ENCODE data around the gene HERC6.

Gene HERC6

DNA sequence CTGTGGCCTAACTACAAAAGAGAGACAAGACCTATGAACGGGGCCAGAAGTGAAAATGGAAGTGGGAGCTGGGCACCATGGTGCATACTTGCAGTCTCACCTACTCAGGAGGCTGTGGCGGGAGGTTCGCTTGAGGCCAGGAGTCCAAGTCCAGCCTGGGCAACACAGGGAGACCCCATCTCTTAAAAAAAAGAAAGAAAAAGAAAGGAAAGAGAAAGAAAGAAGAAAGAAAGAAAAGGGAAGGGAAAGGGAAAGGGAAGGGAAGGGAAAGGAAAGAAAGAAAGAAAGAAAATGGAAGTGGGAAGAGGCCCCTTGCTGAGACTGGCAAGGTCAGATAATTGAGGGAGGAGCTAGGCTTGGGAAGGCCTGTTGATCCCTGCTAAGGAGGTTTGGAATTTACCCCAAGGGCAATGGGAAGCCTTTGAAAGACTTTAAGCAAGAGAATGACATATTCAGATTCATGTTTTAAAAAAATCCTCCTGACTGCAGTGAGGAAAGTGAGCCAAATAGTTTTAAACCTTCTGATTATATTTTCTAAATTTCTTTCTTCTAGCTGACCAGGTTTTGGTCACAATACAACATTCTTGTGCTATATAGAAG lies 60.6 kb downstream of the HERC6 start:
- Histone ChIP-seq H3K9ac (ENCODE audit: low read depth, low read length, poor library complexity, severe bottlenecking) (no peak overlapping the region), H3K79me2 (ENCODE audit: insufficient read depth, low read length) (no peaks in the 10 kb centered on the region), H2AFZ (ENCODE audit: low read length) (no peak overlapping the region), H3K36me3 (ENCODE audit: insufficient read depth, low read length) (no peaks in the 10 kb centered on the region), H4K20me1 (ENCODE audit: insufficient read depth, low read length, poor library complexity, severe bottlenecking) (no peaks in the 10 kb centered on the region), H3K4me2 (ENCODE audit: low read depth, low read length, poor library complexity, severe bottlenecking) (no peak overlapping the region), H3K9me2 (replicated peaks; ENCODE audit: low read depth, low read length) (no peaks in the 10 kb centered on the region), H3K9me3 (ENCODE audit: insufficient read depth, low read depth, low read length) (no peaks in the 10 kb centered on the region), H3K4me1 (ENCODE audit: insufficient read depth, low read length, poor library complexity, severe bottlenecking) (no peaks in the 10 kb centered on the region), H3K27me3 (ENCODE audit: insufficient read depth, low read length, poor library complexity, severe bottlenecking) (no peaks in the 10 kb centered on the region), H3F3A (ENCODE audit: low read depth) (no peaks in the 10 kb centered on the region), H3K4me3 (ENCODE audit: low read length, poor library complexity, severe bottlenecking) (no peak overlapping the region)
- no peak for TF ChIP-seq EZH2phosphoT487 (IDR thresholded peaks at IDR 0.05; ENCODE audit: borderline replicate concordance)

DNA sequence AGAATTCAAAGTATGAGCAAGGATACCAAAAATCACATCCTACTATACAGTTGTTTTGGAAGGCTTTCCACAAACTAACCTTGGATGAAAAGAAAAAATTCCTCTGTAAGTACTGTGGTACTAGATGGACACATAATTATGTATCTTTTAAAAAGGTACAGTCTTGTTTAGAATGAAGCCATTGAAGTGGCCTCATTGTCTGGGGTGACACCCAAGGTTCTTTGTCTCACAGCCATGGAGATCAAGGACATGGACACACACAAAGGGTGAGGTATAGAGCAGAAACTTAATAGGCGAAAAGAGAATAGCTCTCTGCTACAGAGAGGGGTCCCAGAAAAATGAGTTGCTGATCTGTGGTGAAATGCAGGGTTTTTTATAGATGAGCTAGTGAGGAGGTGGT lies 61.5 kb downstream of the HERC6 start:
- no peaks in the 10 kb centered on the region for H3K27me3 ChIP-seq (ENCODE audit: insufficient read depth, low read length, poor library complexity, severe bottlenecking)
- no peaks in the 10 kb centered on the region for H3F3A ChIP-seq (ENCODE audit: low read depth)
- H3K36me3 ChIP-seq (ENCODE audit: insufficient read depth, low read length) = no peaks in the 10 kb centered on the region
- H3K4me2 ChIP-seq (ENCODE audit: low read depth, low read length, poor library complexity, severe bottlenecking) = no peak overlapping the region
- H3K9me2 ChIP-seq (replicated peaks; ENCODE audit: low read depth, low read length) = no peaks in the 10 kb centered on the region
- TF ChIP-seq, protein P1, sequence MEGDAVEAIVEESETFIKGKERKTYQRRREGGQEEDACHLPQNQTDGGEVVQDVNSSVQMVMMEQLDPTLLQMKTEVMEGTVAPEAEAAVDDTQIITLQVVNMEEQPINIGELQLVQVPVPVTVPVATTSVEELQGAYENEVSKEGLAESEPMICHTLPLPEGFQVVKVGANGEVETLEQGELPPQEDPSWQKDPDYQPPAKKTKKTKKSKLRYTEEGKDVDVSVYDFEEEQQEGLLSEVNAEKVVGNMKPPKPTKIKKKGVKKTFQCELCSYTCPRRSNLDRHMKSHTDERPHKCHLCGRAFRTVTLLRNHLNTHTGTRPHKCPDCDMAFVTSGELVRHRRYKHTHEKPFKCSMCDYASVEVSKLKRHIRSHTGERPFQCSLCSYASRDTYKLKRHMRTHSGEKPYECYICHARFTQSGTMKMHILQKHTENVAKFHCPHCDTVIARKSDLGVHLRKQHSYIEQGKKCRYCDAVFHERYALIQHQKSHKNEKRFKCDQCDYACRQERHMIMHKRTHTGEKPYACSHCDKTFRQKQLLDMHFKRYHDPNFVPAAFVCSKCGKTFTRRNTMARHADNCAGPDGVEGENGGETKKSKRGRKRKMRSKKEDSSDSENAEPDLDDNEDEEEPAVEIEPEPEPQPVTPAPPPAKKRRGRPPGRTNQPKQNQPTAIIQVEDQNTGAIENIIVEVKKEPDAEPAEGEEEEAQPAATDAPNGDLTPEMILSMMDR (conservative IDR thresholded peaks at IDR 0.05; ENCODE audit: low read length) = no peak
- TF ChIP-seq EZH2phosphoT487 (IDR thresholded peaks at IDR 0.05; ENCODE audit: borderline replicate concordance) = no peak
- H3K9me3 ChIP-seq (ENCODE audit: insufficient read depth, low read depth, low read length) = no peaks in the 10 kb centered on the region
- H3K9ac ChIP-seq (ENCODE audit: low read depth, low read length, poor library complexity, severe bottlenecking) = no peak overlapping the region
- H4K20me1 ChIP-seq (ENCODE audit: insufficient read depth, low read length, poor library complexity, severe bottlenecking) = no peaks in the 10 kb centered on the region
- no peaks in the 10 kb centered on the region for H3K4me1 ChIP-seq (ENCODE audit: insufficient read depth, low read length, poor library complexity, severe bottlenecking)
- no peak overlapping the region for H3K4me3 ChIP-seq (ENCODE audit: low read length, poor library complexity, severe bottlenecking)
- no peaks in the 10 kb centered on the region for H3K79me2 ChIP-seq (ENCODE audit: insufficient read depth, low read length)
- H2AFZ ChIP-seq (ENCODE audit: low read length) = no peak overlapping the region

DNA sequence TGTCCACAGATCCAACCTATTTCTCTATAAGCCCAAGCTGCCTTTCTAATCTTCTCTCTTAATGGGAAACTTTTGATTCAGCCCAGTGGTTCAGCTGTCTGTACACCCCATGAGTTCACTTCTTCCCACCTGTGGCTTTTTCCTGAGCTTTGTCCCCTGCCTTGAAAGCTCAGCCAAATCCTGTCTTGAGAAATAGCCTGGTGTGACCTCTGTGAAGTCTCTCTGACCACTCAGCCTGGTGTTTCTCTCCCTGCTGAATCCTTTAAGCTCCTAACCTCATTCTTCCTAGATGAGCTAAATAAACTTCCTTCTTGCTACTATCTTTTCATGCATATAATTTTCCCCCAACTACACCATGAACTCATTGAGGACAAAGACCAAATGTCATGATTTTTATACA lies 63.0 kb downstream of the HERC6 start:
- Histone ChIP-seq H3K4me3 (ENCODE audit: low read length, poor library complexity, severe bottlenecking) (no peak overlapping the region), H3K9me2 (replicated peaks; ENCODE audit: low read depth, low read length) (no peaks in the 10 kb centered on the region), H3K9ac (ENCODE audit: low read depth, low read length, poor library complexity, severe bottlenecking) (no peak overlapping the region), H3K4me1 (ENCODE audit: insufficient read depth, low read length, poor library complexity, severe bottlenecking) (no peaks in the 10 kb centered on the region), H3K36me3 (ENCODE audit: insufficient read depth, low read length) (no peaks in the 10 kb centered on the region), H3K27me3 (ENCODE audit: insufficient read depth, low read length, poor library complexity, severe bottlenecking) (no peaks in the 10 kb centered on the region), H3K9me3 (ENCODE audit: insufficient read depth, low read depth, low read length) (no peaks in the 10 kb centered on the region), H3K4me2 (ENCODE audit: low read depth, low read length, poor library complexity, severe bottlenecking) (no peak overlapping the region), H3K79me2 (ENCODE audit: insufficient read depth, low read length) (no peaks in the 10 kb centered on the region), H3F3A (ENCODE audit: low read depth) (no peaks in the 10 kb centered on the region), H2AFZ (ENCODE audit: low read length) (no peak overlapping the region), H4K20me1 (ENCODE audit: insufficient read depth, low read length, poor library complexity, severe bottlenecking) (no peaks in the 10 kb centered on the region)
- TF ChIP-seq, protein P1 (conservative IDR thresholded peaks at IDR 0.05; ENCODE audit: low read length) = no peak
- no peak for TF ChIP-seq EZH2phosphoT487 (IDR thresholded peaks at IDR 0.05; ENCODE audit: borderline replicate concordance)

DNA sequence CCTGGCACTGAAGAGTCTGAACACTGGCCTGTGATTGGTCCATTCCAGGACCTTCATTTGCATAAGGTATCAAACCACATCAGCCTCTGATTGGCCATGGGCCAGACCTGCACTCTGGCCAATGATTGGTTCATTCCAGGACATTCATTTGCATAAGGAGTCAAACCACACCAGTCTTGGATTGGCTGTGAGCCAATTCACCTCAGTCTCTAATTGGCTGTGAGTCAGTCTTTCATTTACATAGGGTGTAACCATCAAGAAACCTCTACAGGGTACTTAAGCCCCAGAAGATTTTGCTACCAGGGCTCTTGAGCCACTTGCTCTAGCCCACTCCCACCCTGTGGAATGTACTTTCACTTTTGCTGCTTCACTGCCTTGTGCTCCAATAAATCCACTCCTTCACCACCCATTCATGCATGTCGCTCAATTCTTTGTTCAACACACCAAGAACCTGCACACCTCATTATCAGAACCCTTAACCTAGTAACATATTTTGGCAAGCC lies 64.1 kb downstream of the HERC6 start:
- Histone ChIP-seq H3K4me3 (ENCODE audit: low read length, poor library complexity, severe bottlenecking) (no peak overlapping the region), H2AFZ (ENCODE audit: low read length) (no peak overlapping the region), H3K4me2 (ENCODE audit: low read depth, low read length, poor library complexity, severe bottlenecking) (no peak overlapping the region), H3K4me1 (ENCODE audit: insufficient read depth, low read length, poor library complexity, severe bottlenecking) (no peaks in the 10 kb centered on the region), H3F3A (ENCODE audit: low read depth) (no peaks in the 10 kb centered on the region), H3K9me3 (ENCODE audit: insufficient read depth, low read depth, low read length) (no peaks in the 10 kb centered on the region), H4K20me1 (ENCODE audit: insufficient read depth, low read length, poor library complexity, severe bottlenecking) (no peaks in the 10 kb centered on the region), H3K27me3 (ENCODE audit: insufficient read depth, low read length, poor library complexity, severe bottlenecking) (no peaks in the 10 kb centered on the region), H3K36me3 (ENCODE audit: insufficient read depth, low read length) (no peaks in the 10 kb centered on the region), H3K9me2 (replicated peaks; ENCODE audit: low read depth, low read length) (no peaks in the 10 kb centered on the region), H3K79me2 (ENCODE audit: insufficient read depth, low read length) (no peaks in the 10 kb centered on the region), H3K9ac (ENCODE audit: low read depth, low read length, poor library complexity, severe bottlenecking) (no peak overlapping the region)
- TF ChIP-seq, protein P1 (conservative IDR thresholded peaks at IDR 0.05; ENCODE audit: low read length) = no peak
- no peak for TF ChIP-seq EZH2phosphoT487 (IDR thresholded peaks at IDR 0.05; ENCODE audit: borderline replicate concordance)
